H1 (cell line): ENCODE data around the gene SYN1. TPM values are rescaled to one million over a fixed set of nuclear protein-coding genes. Genes with fewer than 3 reads are reported as not detected.

ENCODE experiments used
- CTCF ChIA-PET: fragments of 300-600 bp; sonication (Branson Sonifier 250); formaldehyde crosslinking; loops from one replicate; lab custom pipeline; 2021; ENCODE audit not compliant: partially characterized antibody; lab: Charles Lee
- POLR2A ChIA-PET: fragments of 300-600 bp; sonication (Branson Sonifier 250); formaldehyde crosslinking; loops from one replicate; lab custom pipeline; 2021; ENCODE audit warnings: inconsistent platforms; ENCODE audit not compliant: partially characterized antibody; lab: Charles Lee
- DNase-seq, 2 experiments: peaks; one replicate each; pipeline versions ENCODE4 v3.0.0 to v3.0.0-alpha.2; 2010 to 2022; ENCODE audit warnings: low spot score in 2 of 2, low read depth in 1 of 2, mixed read lengths in 1 of 2
- FAIRE-seq: peaks from 2 replicates; lab custom pipeline; 2011; peaks lifted over from hg19 to GRCh38; lab: Jason Lieb, UNC
- H2AFZ ChIP-seq: 2 replicates; pipeline ENCODE4 v1.8.1; 2012; ENCODE audit warnings: low read length, inconsistent platforms
- H2AK5ac ChIP-seq: 2 replicates; pipeline ENCODE4 v1.6.1; 2013; ENCODE audit warnings: low read depth, low read length
- H2BK120ac ChIP-seq: replicated peaks from 2 replicates; pipeline ENCODE3; 2013; ENCODE audit warnings: low read depth, low read length, inconsistent platforms
- H2BK12ac ChIP-seq: 2 replicates; pipeline ENCODE4 v1.6.1; 2013; ENCODE audit warnings: low read depth, low read length
- H2BK15ac ChIP-seq: 2 replicates; pipeline ENCODE4 v1.6.1; 2013; ENCODE audit warnings: low read length
- H2BK20ac ChIP-seq: 2 replicates; pipeline ENCODE4 v1.6.1; 2013; ENCODE audit warnings: low read length
- H2BK5ac ChIP-seq: 2 replicates; pipeline ENCODE4 v1.6.1; 2013; ENCODE audit warnings: low read depth, low read length
- H3K14ac ChIP-seq: 2 replicates; pipeline ENCODE4 v1.6.1; 2013; ENCODE audit warnings: inconsistent platforms; ENCODE audit not compliant: insufficient read length
- H3K18ac ChIP-seq: 2 replicates; pipeline ENCODE4 v1.6.1; 2013; ENCODE audit warnings: low read length; ENCODE audit errors: extremely low read depth
- H3K23ac ChIP-seq: 2 replicates; pipeline ENCODE4 v1.6.1; 2013; ENCODE audit warnings: inconsistent platforms; ENCODE audit not compliant: insufficient read length
- H3K23me2 ChIP-seq: 2 replicates; pipeline ENCODE4 v1.6.1; 2013; ENCODE audit warnings: low read depth, low read length
- H3K27ac ChIP-seq: 2 replicates; pipeline ENCODE4 v1.6.1; 2011; ENCODE audit warnings: low read depth, low read length, inconsistent platforms
- H3K27me3 ChIP-seq, 4 experiments: replicated peaks in 1 of 4; 1 replicate in 1 of 4; 2 replicates in 3 of 4; pipeline versions ENCODE4 v1.6.1 to v1.8.1; 2011 to 2013; ENCODE audit warnings: low read length in 3 of 4, mild to moderate bottlenecking in 3 of 4, inconsistent platforms in 2 of 4, mixed read lengths in 2 of 4, moderate library complexity in 1 of 4; ENCODE audit not compliant: control insufficient read depth in 3 of 4, insufficient read depth in 3 of 4; ENCODE audit errors: extremely low read depth in 1 of 4
- H3K36me3 ChIP-seq, 4 experiments: 2 replicates each; pipeline versions ENCODE4 v1.6.1 to v1.8.1; 2011 to 2013; ENCODE audit warnings: mild to moderate bottlenecking in 4 of 4, low read length in 3 of 4, moderate library complexity in 2 of 4, control low read depth in 1 of 4, inconsistent platforms in 1 of 4; ENCODE audit not compliant: insufficient read depth in 4 of 4, control insufficient read depth in 2 of 4
- H3K4ac ChIP-seq: replicated peaks from 2 replicates; pipeline ENCODE3; 2013; ENCODE audit warnings: low read length, low read depth, mixed read lengths, inconsistent platforms; ENCODE audit not compliant: insufficient read length
- H3K4me1 ChIP-seq, 4 experiments: replicated peaks in 1 of 4; 1 replicate in 1 of 4; 2 replicates in 3 of 4; pipeline versions ENCODE4 v1.6.1 to v1.8.1; 2011 to 2013; ENCODE audit warnings: low read length in 3 of 4, inconsistent platforms in 2 of 4, mixed read lengths in 1 of 4; ENCODE audit not compliant: insufficient read depth in 4 of 4, control insufficient read depth in 3 of 4
- H3K4me2 ChIP-seq, 2 experiments: 2 replicates each; pipeline versions ENCODE4 v1.6.1 to v1.8.1; 2011 to 2013; ENCODE audit warnings: low read depth in 2 of 2, low read length in 2 of 2, control low read depth in 1 of 2, inconsistent platforms in 1 of 2, mild to moderate bottlenecking in 1 of 2; ENCODE audit not compliant: insufficient read depth in 1 of 2
- H3K4me3 ChIP-seq, 4 experiments: fragments of 200-600, 300-600 bp in 1 of 4; sonication (generic), shearing (Covaris generic), sonication (Bioruptor Twin) in 1 of 4; 2 replicates each; pipeline versions ENCODE4 v1.5.1 to v1.8.1; 2011 to 2016; ENCODE audit warnings: low read length in 4 of 4, low read depth in 3 of 4, control low read depth in 2 of 4, inconsistent platforms in 2 of 4, mild to moderate bottlenecking in 2 of 4, mixed read lengths in 1 of 4, moderate library complexity in 1 of 4; ENCODE audit not compliant: insufficient read depth in 2 of 4; ENCODE audit errors: extremely low read depth in 1 of 4
- H3K56ac ChIP-seq: replicated peaks from 2 replicates; pipeline ENCODE3; 2013; ENCODE audit warnings: low read depth, mild to moderate bottlenecking, mixed read lengths, low read length, inconsistent platforms; ENCODE audit not compliant: insufficient read length
- H3K79me1 ChIP-seq: 2 replicates; pipeline ENCODE4 v1.6.1; 2013; ENCODE audit warnings: low read depth, low read length, control low read depth
- H3K79me2 ChIP-seq, 2 experiments: 2 replicates each; pipeline versions ENCODE4 v1.6.1 to v1.8.1; 2012 to 2013; ENCODE audit warnings: low read length in 2 of 2, mild to moderate bottlenecking in 2 of 2, inconsistent platforms in 1 of 2; ENCODE audit not compliant: insufficient read depth in 2 of 2, control insufficient read depth in 1 of 2
- H3K9ac ChIP-seq, 4 experiments: replicated peaks in 1 of 4; 1 replicate in 1 of 4; 2 replicates in 3 of 4; pipeline versions ENCODE4 v1.6.1 to v1.8.1; 2011 to 2013; ENCODE audit warnings: low read depth in 3 of 4, low read length in 3 of 4, control low read depth in 2 of 4, mild to moderate bottlenecking in 2 of 4, moderate library complexity in 2 of 4, inconsistent platforms in 1 of 4; ENCODE audit errors: extremely low read depth in 1 of 4
- H3K9me3 ChIP-seq, 2 experiments: 2 replicates each; pipeline versions ENCODE4 v1.6.1 to v1.8.1; 2012 to 2013; ENCODE audit warnings: mild to moderate bottlenecking in 2 of 2, moderate library complexity in 2 of 2, control low read depth in 1 of 2, inconsistent platforms in 1 of 2, low read depth in 1 of 2, low read length in 1 of 2, mixed read lengths in 1 of 2; ENCODE audit not compliant: insufficient read depth in 2 of 2
- H4K20me1 ChIP-seq, 2 experiments: replicated peaks in 1 of 2; 2 replicates each; pipeline versions ENCODE3 to v1.8.1; 2011 to 2013; ENCODE audit warnings: inconsistent platforms in 2 of 2, low read length in 2 of 2, mild to moderate bottlenecking in 1 of 2; ENCODE audit not compliant: insufficient read depth in 2 of 2, control insufficient read depth in 1 of 2
- H4K5ac ChIP-seq: 2 replicates; pipeline ENCODE4 v1.6.1; 2013; ENCODE audit warnings: low read length, low read depth, mixed read lengths, inconsistent platforms; ENCODE audit not compliant: insufficient read length
- H4K8ac ChIP-seq: 2 replicates; pipeline ENCODE4 v1.8.0; 2013; ENCODE audit warnings: mild to moderate bottlenecking, moderate library complexity, low read length, inconsistent platforms; ENCODE audit not compliant: insufficient read depth; ENCODE audit errors: extremely low read depth
- H4K91ac ChIP-seq: replicated peaks from 2 replicates; pipeline ENCODE3; 2013; ENCODE audit warnings: low read length, mixed read lengths, inconsistent platforms; ENCODE audit not compliant: insufficient read length
- EP300 ChIP-seq, 2 experiments: IDR thresholded peaks; 1 replicate in 1 of 2; 2 replicates in 1 of 2; pipeline ENCODE4 v1.6.1; 2011 to 2012; ENCODE audit warnings: low read depth in 2 of 2, low read length in 2 of 2, mild to moderate bottlenecking in 2 of 2, borderline replicate concordance in 1 of 2, inconsistent platforms in 1 of 2, moderate library complexity in 1 of 2
- KDM4A ChIP-seq: IDR thresholded peaks from one replicate; pipeline ENCODE4 v1.7.1; 2012; ENCODE audit warnings: low read depth, mild to moderate bottlenecking, moderate library complexity, low read length, inconsistent platforms; ENCODE audit not compliant: severe bottlenecking
- RFX5 ChIP-seq: IDR thresholded peaks from 2 replicates; pipeline ENCODE4 v1.6.1; 2011; ENCODE audit warnings: low read depth, low read length, improper control_type of control experiment, borderline replicate concordance
- SIN3A ChIP-seq, 2 experiments: IDR thresholded peaks in 1 of 2; conservative IDR thresholded peaks in 1 of 2; 2 replicates each; pipeline ENCODE4 v1.6.1; 2011 to 2012; ENCODE audit warnings: low read length in 2 of 2, improper control_type of control experiment in 1 of 2, low read depth in 1 of 2, mild to moderate bottlenecking in 1 of 2
- SIX5 ChIP-seq: IDR thresholded peaks from 2 replicates; pipeline ENCODE4 v1.6.1; 2011; ENCODE audit warnings: mild to moderate bottlenecking, low read depth, low read length
- SP4 ChIP-seq: IDR thresholded peaks from 2 replicates; pipeline ENCODE4 v1.6.1; 2012; ENCODE audit warnings: low read length, inconsistent platforms
- TAF1 ChIP-seq: IDR thresholded peaks from 2 replicates; pipeline ENCODE4 v1.6.1; 2011; ENCODE audit warnings: mild to moderate bottlenecking, low read depth, low read length
- TBP ChIP-seq: IDR thresholded peaks from 2 replicates; pipeline ENCODE4 v1.6.1; 2011; ENCODE audit warnings: low read depth, low read length, improper control_type of control experiment
- WGBS, 2 experiments: shearing (Covaris generic) in 1 of 2; methylation state at CpG; one replicate each; pipeline versions ENCODE4 v1.1.6 to v1.1.7; 2013 to 2015; ENCODE audit warnings: low lambda C conversion rate in 2 of 2, mixed read lengths in 2 of 2, inconsistent platforms in 1 of 2, low coverage in 1 of 2, missing lambda C conversion rate in 1 of 2; ENCODE audit not compliant: insufficient replicate concordance in 2 of 2, insufficient coverage in 1 of 2, insufficient read length in 1 of 2; ENCODE audit errors: extremely low coverage in 1 of 2, missing lambda C conversion rate in 1 of 2; 5-methylcytosine and 5-hydroxymethylcytosine counted together
- polyA plus RNA-seq, 7 experiments: library from polyadenylated mRNA; depleted of rRNA in 3 of 7; stranded (reverse) in 5 of 7; unstranded in 2 of 7; fragments of >200 nt in 5 of 7; fragments of 200-250 nt in 2 of 7; gene quantifications; 1 replicate in 5 of 7; 2 replicates in 1 of 7; 4 replicates in 1 of 7; pipeline versions ENCODE4 v1.2.1 to v1.2.3, GENCODE V29; 2011 to 2013; ENCODE audit warnings: missing spikeins in 2 of 7, mixed read lengths in 2 of 7
- total RNA-seq: library from RNA; stranded (reverse); fragmentation: NEBNext Ultra II Directional; extraction: Animal tissue kit (Norgen Biotek cat#: 25700); gene quantifications from 2 replicates; pipeline ENCODE4 v1.2.1, GENCODE V29; 2021
- TF ChIP-seq, protein P1 (sequence below): IDR thresholded peaks from 2 replicates; pipeline ENCODE4 v1.6.1; 2012; ENCODE audit warnings: low read length, inconsistent platforms

The SYN1 gene
- total and polyA plus RNA-seq, 2 of the 8 experiments (the other 6 are each of a cell fraction or from before 2014, with no cell fraction given): 2.1 to 14.1 TPM

DNA sequence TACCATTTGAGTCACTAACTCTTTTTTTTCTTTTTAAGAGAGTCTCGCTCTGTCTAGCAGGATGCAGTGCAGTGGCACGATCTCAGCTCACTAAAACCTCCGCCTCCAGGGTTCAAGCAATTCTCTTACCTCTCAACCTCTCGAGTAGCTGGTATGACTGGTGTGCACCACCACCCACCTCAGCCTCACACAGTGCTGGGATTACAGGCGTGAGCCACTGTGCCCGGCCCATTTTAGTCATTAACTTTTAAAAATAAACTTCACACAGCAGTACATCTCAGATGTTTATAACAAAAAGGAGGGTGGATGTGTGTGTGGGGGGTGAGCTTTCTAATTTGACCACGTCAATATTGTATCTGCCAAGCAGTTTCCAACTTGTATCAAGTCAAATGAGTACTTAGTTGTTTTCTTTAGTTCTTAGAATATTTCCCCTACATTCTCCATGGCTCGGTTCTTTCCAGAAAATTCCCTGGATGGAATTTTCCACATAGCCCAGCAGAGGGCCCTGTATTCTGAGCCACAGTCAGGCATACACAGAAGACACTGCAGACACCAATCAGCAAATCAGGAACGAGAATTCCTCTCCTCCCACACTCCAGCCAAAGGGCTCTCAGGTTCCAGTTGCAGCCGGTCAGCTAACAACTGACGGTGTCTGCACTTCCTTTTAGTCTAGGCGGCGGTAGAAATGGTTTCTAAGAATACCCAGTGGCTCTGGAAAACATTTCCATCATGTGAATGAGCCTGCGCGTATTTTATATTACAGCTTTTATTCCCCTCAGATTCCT lies 78.7 kb downstream of the SYN1 start:
- H2BK12ac ChIP-seq: peak overlapping the region; percentile 75; the same call in 1 of the 2 replicates
- peak overlapping the region; percentile 62 for H4K5ac ChIP-seq
- no peaks in the 10 kb centered on the region for H3K4me1 ChIP-seq
- H3K9me3 ChIP-seq: no peaks in the 10 kb centered on the region
- H3K18ac ChIP-seq: no peak overlapping the region
- H3K56ac ChIP-seq: no peak overlapping the region
- no peaks in the 10 kb centered on the region for H3K79me2 ChIP-seq
- no peak overlapping the region; a peak in 1 of 4 replicates for H3K4me2 ChIP-seq
- H3K4ac ChIP-seq: no peak overlapping the region
- DNase-seq (peak; percentile 45 to 49), FAIRE-seq (peak; percentile 95)
- WGBS, 2 experiments: 42% methylated on average over 15 of the region's 15 CpGs; no CpG with 5 or more reads in 1 of the 2 experiments
- H3K23ac ChIP-seq: no peak overlapping the region
- no peaks in the 10 kb centered on the region for H4K20me1 ChIP-seq
- no peak overlapping the region for H3K9ac ChIP-seq
- H2AFZ ChIP-seq: peak overlapping the region; percentile 53; the same call in 1 of the 2 replicates
- H3K79me1 ChIP-seq: no peaks in the 10 kb centered on the region
- CTCF ChIA-PET: interaction anchor here (0.7 to 1.9 kb wide), 8 partner anchors 15 to 246 kb away, joined by 3 to 7 read pairs (median 3); no protein-coding TSS in a partner anchor
- H2AK5ac ChIP-seq: no peak overlapping the region
- H2BK15ac ChIP-seq: no peak overlapping the region
- H4K91ac ChIP-seq: peak overlapping the region; percentile 54
- peak overlapping the region in 1 of 4 experiments; percentile 36; a peak in 1 of 8 replicates for H3K4me3 ChIP-seq
- no peaks in the 10 kb centered on the region for H3K36me3 ChIP-seq
- no peak overlapping the region; the same call in 1 of the 2 replicates for H2BK5ac ChIP-seq
- no peaks in the 10 kb centered on the region for H3K23me2 ChIP-seq
- POLR2A ChIA-PET: interaction anchor here (1.1 to 1.4 kb wide), 2 partner anchors 21 to 59 kb away, joined by 3 read pairs; no protein-coding TSS in a partner anchor
- H2BK120ac ChIP-seq: no peak overlapping the region
- H2BK20ac ChIP-seq: no peak overlapping the region
- H3K14ac ChIP-seq: no peak overlapping the region
- H3K27ac ChIP-seq: no peak overlapping the region
- H3K27me3 ChIP-seq: no peaks in the 10 kb centered on the region
- no peak overlapping the region for H4K8ac ChIP-seq
- peak; percentile 56; the same call in 1 of the 2 replicates for TF ChIP-seq TAF1
- 0 out of 2 replicates have a peak, but pooled peaks have one; percentile 18 for TF ChIP-seq TBP
- TF ChIP-seq KDM4A: no peak
- no peak for TF ChIP-seq RFX5
- TF ChIP-seq SIX5: no peak
- TF ChIP-seq SIN3A (conservative IDR thresholded peaks at IDR 0.05 in 1 of 2, IDR thresholded peaks at IDR 0.05 in 1 of 2; ENCODE audit: low read depth in 1 of 2, low read length in 2 of 2): no peak
- 0 out of 3 replicates have a peak, but pooled peaks of 1 of the 2 experiments have one; percentile 4 for TF ChIP-seq EP300 (IDR thresholded peaks at IDR 0.05; ENCODE audit: borderline replicate concordance in 1 of 2, low read depth in 2 of 2, low read length in 2 of 2)
- TF ChIP-seq SP4: no peak
- TF ChIP-seq, protein P1, sequence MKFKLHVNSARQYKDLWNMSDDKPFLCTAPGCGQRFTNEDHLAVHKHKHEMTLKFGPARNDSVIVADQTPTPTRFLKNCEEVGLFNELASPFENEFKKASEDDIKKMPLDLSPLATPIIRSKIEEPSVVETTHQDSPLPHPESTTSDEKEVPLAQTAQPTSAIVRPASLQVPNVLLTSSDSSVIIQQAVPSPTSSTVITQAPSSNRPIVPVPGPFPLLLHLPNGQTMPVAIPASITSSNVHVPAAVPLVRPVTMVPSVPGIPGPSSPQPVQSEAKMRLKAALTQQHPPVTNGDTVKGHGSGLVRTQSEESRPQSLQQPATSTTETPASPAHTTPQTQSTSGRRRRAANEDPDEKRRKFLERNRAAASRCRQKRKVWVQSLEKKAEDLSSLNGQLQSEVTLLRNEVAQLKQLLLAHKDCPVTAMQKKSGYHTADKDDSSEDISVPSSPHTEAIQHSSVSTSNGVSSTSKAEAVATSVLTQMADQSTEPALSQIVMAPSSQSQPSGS: no peak
